Hematopoietic multipotent progenitor cell treated with erythropoietin and hydrocortisone succinate and interleukin-3 and kit ligand, for 4 days (in vitro differentiated cells): ENCODE data around the gene RCN2.

Experiments
- DNase-seq: peaks from one replicate; pipeline ENCODE4 v3.0.0-alpha.2; 2015

Gene RCN2

GRCh38 chr15:76976572-76977270 lies 45.2 kb downstream of the RCN2 start:
- peak; percentile 35 for DNase-seq

- no peak for DNase-seq
Measured at GRCh38 chr15:76978522-76979330, 47.2 kb downstream of the RCN2 start.

- no peak for DNase-seq
Measured at GRCh38 chr15:76979331-76979925, 47.9 kb downstream of the RCN2 start.

- no peak for DNase-seq
Measured at GRCh38 chr15:76979996-76980520, 48.5 kb downstream of the RCN2 start.

- DNase-seq: no peak
Measured at GRCh38 chr15:76982356-76982755, 50.8 kb downstream of the RCN2 start.

- DNase-seq: no peak
Measured at GRCh38 chr15:76982756-76983155, 51.2 kb downstream of the RCN2 start.

GRCh38 chr15:76983590-76984375 lies 52.2 kb downstream of the RCN2 start:
- DNase-seq: peak; percentile 58

- DNase-seq: no peak
Measured at GRCh38 chr15:76986743-76987142, 55.2 kb downstream of the RCN2 start.

GRCh38 chr15:76987276-76987675 lies 55.7 kb downstream of the RCN2 start:
- DNase-seq: no peak

- DNase-seq: peak; percentile 50
Measured at GRCh38 chr15:76987896-76988860, 56.6 kb downstream of the RCN2 start.

- no peak for DNase-seq
Measured at GRCh38 chr15:76988867-76989780, 57.6 kb downstream of the RCN2 start.

GRCh38 chr15:76991048-76991447 lies 59.5 kb downstream of the RCN2 start:
- DNase-seq: no peak

GRCh38 chr15:76991741-76992645 lies 60.4 kb downstream of the RCN2 start:
- no peak for DNase-seq

GRCh38 chr15:76993114-76993725 lies 61.7 kb downstream of the RCN2 start:
- no peak for DNase-seq

GRCh38 chr15:76994001-76994400 lies 62.5 kb downstream of the RCN2 start:
- DNase-seq: peak; percentile 43

GRCh38 chr15:76994496-76994895 lies 62.9 kb downstream of the RCN2 start:
- no peak for DNase-seq

GRCh38 chr15:76994971-76995945 lies 63.7 kb downstream of the RCN2 start, which contains the start of gene PSTPIP1:
Gene PSTPIP1 (plus strand): TSS chr15:76995126. CDS start chr15:76995574, 448 bp downstream.
- peak; percentile 70 for DNase-seq
